Measurements from ENCODE around the gene RIT2.

RIT2 gene

GRCh38 chr18:42920621-42921020 is 194.9 kb downstream of the RIT2 start:
- DNase-seq = no peak

GRCh38 chr18:42915299-42915698 is 200.2 kb downstream of the RIT2 start:
- no peak for DNase-seq

DNA sequence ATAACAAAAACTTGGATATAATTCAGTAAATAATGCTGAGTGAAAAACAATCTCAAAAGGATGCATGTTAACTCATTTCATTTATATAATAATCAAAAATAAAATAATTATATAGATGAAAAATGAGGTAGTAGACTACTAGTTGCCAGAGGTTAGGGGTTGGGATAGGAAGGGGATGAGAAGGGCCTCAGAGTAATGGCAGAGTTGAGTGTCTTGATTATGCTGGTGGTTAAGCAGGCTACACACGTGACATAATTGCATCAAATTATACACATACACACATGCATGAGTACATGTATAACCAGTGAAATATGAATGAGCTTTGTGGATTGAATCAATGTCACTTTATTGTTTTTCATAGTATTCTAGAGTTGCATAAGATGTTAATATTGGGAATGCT is 201.0 kb downstream of the RIT2 start:
- DNase-seq = no peak

GRCh38 chr18:42909095-42909494 is 206.4 kb downstream of the RIT2 start:
- DNase-seq = no peak

GRCh38 chr18:42906761-42907160 is 208.7 kb downstream of the RIT2 start:
- no peak for DNase-seq

DNA sequence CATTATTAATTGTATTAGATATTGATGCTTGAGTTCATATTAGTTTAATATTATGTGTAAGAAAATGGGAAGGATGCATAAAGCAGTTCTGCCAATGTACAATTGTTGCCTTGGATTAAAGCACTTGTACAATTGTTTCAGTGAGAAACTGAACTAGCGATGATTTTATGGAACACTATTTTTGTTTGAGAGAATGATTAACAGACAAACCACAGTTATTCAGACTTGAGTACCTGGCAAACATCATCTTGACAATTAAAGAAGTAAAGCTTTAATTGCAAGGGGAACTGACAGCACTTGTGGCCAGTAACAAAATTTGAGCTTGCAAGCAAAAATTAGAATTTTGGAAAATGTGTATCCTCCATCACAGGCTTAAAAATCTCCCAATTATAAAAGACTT is 214.3 kb downstream of the RIT2 start:
- DNase-seq = no peak

GRCh38 chr18:42893977-42894376 is 221.5 kb downstream of the RIT2 start:
- DNase-seq = no peak

- no peak for DNase-seq
Observed at GRCh38 chr18:42892181-42892580, 223.3 kb downstream of the RIT2 start.

- DNase-seq = no peak
Observed at GRCh38 chr18:42891705-42892104, 223.8 kb downstream of the RIT2 start.

GRCh38 chr18:42883169-42883568 is 232.3 kb downstream of the RIT2 start:
- DNase-seq = no peak

DNA sequence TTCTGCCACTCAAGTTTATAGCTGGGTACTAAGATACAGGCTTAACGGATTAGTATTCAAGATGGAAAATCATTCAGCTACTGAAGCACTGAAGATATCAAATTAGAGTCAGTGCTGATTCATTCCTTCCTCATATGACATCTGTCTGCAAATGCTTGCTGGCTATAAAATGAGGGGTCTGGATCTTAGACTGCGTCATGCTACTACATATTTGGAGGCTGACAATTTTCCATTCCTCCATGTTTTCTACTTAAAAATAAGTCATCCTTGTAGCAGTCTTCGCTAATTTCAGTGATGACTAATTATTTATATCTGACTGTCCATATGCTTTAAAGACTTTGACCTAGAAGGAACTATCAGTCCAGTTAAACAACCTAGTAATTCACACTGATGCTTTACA is 233.4 kb downstream of the RIT2 start:
- no peak for DNase-seq

GRCh38 chr18:42872838-42873237 is 242.6 kb downstream of the RIT2 start:
- no peak for DNase-seq

- no peak for DNase-seq
Observed at GRCh38 chr18:42864876-42865275, 250.6 kb downstream of the RIT2 start.

DNA sequence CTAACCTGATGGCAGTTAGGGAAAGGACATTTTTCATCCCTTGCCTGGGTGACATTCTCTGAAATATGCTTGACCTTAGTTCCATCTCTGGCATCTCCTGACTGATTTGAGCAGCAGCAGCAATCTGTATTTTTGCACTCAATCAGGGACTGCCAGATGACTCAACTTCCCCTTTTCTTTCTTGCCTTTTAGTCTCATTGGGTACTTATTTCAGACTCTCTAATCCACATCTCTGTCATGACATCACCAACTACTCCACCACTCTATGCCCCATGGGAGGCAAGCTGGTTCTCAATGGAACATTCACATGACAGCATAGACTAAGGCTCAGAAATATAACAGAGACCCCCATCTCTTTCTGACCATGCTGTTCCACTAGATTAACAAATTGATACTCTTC is 254.2 kb downstream of the RIT2 start:
- no peak for DNase-seq

DNA sequence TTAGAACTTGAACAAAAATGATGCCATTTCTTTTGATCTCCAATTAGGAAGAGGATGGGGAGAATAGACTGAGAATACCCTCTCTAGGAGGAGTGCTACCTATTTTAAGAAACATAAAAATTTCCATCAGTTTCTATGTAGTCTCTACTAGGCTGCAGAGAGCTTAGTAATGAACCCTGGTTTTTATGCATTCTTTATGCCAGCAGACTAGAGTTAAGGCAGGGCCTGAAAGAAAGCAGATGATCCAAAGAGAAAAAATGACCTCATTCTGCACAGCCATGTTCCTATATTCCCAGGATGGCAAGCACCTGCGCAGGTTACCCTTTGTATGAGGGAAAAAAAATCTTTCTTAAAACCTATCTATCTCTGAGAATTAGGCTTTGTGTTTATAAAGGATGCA is 254.9 kb downstream of the RIT2 start:
- no peak for DNase-seq

DNA sequence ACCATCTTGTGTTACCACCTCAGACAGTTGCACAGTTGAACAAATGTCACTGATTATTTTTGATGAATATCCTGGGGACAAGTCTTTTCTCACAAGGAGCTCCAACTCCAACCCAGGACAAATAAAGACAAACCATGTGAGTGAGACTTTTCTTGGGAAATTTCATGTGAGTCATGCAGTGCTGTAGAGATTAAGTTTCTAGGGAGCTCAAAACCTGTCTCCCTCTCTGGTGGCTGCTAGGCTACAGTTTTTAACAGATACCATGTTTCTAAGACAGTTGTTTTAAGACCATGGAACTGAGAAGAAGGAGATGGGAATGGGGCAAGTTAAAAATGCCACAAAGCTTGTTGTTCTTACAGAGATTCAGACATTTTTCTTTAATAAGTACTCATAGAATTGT is 255.5 kb downstream of the RIT2 start:
- no peak for DNase-seq

DNA sequence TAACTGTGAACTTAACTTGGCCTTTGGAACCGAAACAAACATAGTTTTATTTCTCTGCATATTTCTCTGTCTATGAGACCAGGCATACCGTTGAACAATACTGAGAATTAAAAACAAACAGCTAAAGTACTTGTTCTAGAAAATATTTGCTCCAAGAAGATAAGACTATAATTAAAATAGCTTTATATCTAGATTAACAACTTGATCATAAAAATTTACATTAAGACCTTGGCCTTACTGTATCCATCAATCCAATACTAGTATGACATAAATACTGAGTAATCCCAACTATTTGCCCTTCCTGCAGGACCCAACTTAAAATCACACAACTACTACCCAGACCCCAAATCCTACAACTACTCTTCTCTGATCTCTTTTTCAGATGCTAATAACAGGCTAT is 260.9 kb downstream of the RIT2 start:
- no peak for DNase-seq

- no peak for DNase-seq
Observed at GRCh38 chr18:42850174-42851083, 265.1 kb downstream of the RIT2 start.

- no peak for DNase-seq
Observed at GRCh38 chr18:42839408-42839807, 276.1 kb downstream of the RIT2 start.

DNA sequence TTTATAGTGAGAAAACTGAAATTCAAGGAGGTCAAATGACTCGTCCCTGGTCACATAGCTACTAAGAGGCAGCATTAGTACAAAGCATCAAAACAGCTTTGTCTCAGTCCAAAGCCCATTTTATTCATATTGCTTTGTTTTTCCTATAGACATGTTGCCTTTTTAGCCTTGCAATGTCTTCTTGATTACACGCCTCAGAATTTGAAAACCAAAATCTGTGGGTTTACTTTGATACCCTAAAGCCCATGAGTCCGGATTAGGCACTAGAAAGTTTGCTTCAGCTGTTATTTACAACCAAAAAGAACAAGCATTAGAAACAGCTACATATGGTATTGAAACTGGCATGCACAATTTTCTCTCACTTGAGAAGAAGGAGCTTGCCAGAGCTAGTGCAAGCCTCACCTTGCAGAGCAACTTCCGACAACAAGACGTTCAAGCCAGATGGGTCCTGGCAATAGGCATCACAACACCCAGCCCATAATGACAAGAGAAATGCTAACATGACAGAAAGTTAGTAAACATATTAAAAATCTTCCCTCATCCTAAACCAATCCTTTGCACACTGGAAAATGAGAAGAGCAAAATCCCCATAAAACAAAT is 276.8 kb downstream of the RIT2 start:
- no peak for DNase-seq

GRCh38 chr18:42830936-42831335 is 284.5 kb downstream of the RIT2 start:
- no peak for DNase-seq

DNA sequence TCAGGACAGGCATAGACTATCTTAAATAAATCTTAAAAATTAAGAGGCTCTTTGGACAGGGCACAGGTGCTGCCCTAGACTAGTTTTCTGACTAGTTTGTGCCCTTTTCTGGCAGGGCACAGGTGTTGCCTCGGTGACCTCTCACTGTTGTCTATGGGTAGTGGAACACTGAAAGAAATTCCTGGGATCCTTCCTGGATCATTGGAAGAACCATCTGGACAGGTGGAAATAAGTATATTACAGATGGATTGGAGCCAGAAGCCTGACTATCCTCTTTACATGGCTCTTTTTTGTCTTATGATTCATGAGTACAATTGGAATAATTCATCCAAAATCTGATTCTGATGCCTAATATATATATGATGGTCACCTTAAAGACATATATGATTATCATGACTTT is 286.6 kb downstream of the RIT2 start:
- no peak for DNase-seq

GRCh38 chr18:42824178-42824577 is 291.3 kb downstream of the RIT2 start:
- DNase-seq = no peak

- no peak for DNase-seq
Observed at GRCh38 chr18:42822711-42823110, 292.8 kb downstream of the RIT2 start.

DNA sequence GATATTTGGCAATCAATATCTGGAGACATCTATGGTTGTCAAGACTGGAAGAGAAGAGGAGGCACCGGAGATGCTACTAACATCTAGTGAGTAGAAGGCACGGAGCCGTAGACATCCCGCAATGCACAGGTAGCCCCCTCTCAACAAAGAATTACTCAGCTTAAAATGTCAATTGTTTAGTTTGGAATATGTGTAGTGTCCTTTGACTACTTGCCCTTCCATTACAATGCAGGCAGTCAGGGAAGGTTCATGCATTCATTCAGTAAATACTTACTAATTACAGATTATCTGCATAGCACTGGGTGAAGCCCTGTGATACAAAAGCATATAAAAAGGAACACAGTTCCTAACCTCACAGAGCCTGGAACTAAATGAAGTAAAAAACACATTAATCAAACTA is 294.0 kb downstream of the RIT2 start:
- DNase-seq = no peak

All from NCI-H526 (cell line).